ENCODE results near the gene CHST3. TPM values are rescaled to one million over a fixed set of nuclear protein-coding genes. Genes with fewer than 3 reads are reported as not detected.

The CHST3 gene
- polyA plus RNA-seq, 2 of the 4 experiments (the other 2 are of a cell fraction), result 12.8 to 23.1 TPM

- Histone ChIP-seq H3K4me2 (no peak overlapping the region), H3K9me3 (no peaks in the 10 kb centered on the region), H3K4me3 (no peak overlapping the region), H3K27ac (peak overlapping the region in 1 of 2 experiments; percentile 82; a peak in 2 of 6 replicates), H3K4me1 (peaks cover 37% of the 10 kb centered on the region)
- DNase-seq (ENCODE audit: low read depth in 1 of 2, low spot score in 1 of 2) (no peak), ATAC-seq (no peak), FAIRE-seq (no peak)
- ChIA-PET CTCF (interaction anchor here (0.7 to 6.6 kb wide), 10 partner anchors 11 to 104 kb away, joined by 3 to 42 read pairs (median 4); no protein-coding TSS in a partner anchor), POLR2A (interaction anchor here (0.7 kb wide), 1 partner anchor 8 kb away, joined by 3 read pairs; no protein-coding TSS in a partner anchor)
- 90% methylated on average over 13 of the region's 14 CpGs for WGBS (ENCODE audit: missing lambda C conversion rate)
- TF ChIP-seq MAFK (IDR thresholded peaks at IDR 0.05; ENCODE audit: partially characterized antibody) (no peak), ZNF302 (CRISPR knock-in tag; IDR thresholded peaks at IDR 0.05) (no peak), RNF2 (IDR thresholded peaks at IDR 0.05; ENCODE audit: borderline replicate concordance, low read depth) (no peak)
Observed at GRCh38 chr10:72000073-72001032, 36.2 kb downstream of the CHST3 start.

DNA sequence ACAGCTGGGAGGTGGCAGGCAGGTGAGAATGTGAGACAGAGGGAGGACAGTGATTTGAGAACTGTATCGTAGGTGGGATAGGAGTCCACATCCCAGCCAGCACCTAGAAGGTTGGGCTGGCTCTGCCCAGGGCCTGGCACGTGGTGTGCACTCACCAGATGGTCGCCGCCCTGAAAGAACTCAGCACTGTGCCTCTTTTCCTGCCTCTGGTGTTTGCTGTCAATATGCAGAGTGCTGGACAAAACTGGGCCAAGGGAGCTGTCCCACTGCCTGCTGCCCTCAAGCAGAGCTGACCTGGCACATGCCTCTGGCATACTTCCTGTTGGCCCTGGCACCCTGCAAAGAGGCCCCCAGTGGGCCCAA is 36.8 kb downstream of the CHST3 start:
- no peak for FAIRE-seq
- H3K27ac ChIP-seq, result peak overlapping the region in 1 of 2 experiments; percentile 38; a peak in 1 of 6 replicates
- no peak for ATAC-seq
- WGBS (ENCODE audit: missing lambda C conversion rate), result 95% methylated on average over 4 of the region's 4 CpGs
- CTCF ChIA-PET, result interaction anchor here (1.0 to 2.2 kb wide), 6 partner anchors 10 to 105 kb away, joined by 3 to 10 read pairs (median 4); no protein-coding TSS in a partner anchor
- H3K9me3 ChIP-seq, result no peaks in the 10 kb centered on the region
- DNase-seq (ENCODE audit: low read depth in 1 of 2, low spot score in 1 of 2), result no peak
- H3K4me1 ChIP-seq, result peaks cover 34% of the 10 kb centered on the region
- no peak overlapping the region for H3K4me3 ChIP-seq
- TF ChIP-seq MYC (IDR thresholded peaks at IDR 0.05; ENCODE audit: borderline replicate concordance, low read length) (no peak), RFX5 (IDR thresholded peaks at IDR 0.05) (no peak), HMGXB4 (CRISPR knock-in tag; IDR thresholded peaks at IDR 0.05; ENCODE audit: borderline replicate concordance) (no peak), SMC3 (IDR thresholded peaks at IDR 0.05) (no peak), KDM1A (IDR thresholded peaks at IDR 0.05; ENCODE audit: low read depth) (no peak), HOXA7 (CRISPR knock-in tag; IDR thresholded peaks at IDR 0.05) (no peak), HOXB13 (CRISPR knock-in tag; IDR thresholded peaks at IDR 0.05; ENCODE audit: low read depth) (no peak), CTCF (IDR thresholded peaks at IDR 0.05) (no peak), MAX (IDR thresholded peaks at IDR 0.05) (no peak)
- POLR2A ChIA-PET, result interaction anchor here (0.7 kb wide), 1 partner anchor 8 kb away, joined by 3 read pairs; no protein-coding TSS in a partner anchor
- H3K4me2 ChIP-seq, result no peak overlapping the region

DNA sequence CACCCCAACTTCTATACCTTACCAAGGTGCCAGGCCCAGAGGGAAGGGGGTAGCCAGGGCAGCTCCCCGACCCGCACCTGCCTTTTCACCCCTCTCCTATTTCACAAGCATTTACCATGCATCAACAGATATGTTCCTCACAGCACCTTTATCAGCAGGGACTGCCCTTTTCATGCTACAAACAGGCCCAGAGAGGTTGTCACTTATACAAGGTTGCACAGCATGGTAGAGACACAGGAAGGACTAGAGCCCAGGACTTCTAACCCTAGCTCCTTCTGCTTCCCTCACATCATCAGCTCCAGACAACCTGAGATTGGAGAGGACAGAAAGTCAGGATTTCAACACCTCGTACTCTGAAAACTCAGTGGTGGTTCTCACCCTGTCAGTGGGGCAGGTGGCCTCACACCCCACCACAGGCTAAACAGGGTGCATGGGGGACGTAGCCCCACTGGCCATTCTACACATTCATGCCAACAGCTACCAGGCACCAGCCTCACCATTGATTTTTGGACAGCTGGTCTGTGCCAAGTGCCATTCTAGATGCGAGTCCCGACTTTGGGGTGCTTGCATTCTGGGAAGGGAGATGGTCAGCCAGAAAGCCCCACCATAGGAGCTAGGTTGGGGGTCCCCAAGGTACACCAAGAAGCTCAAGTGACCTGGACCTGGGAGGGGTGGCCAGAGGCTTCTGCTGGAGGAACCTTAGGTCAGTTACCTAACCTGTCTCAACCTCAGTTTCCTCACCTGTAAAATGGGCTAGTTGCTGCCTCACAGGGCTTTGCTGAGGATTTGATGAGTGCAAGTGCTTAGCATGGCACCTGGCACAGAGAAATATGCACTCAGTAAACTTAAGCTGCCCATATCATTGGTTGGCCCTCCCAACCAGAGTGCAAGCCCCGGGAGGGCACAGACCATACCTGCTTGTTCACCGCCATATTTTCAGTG is 38.4 kb downstream of the CHST3 start:
- Histone ChIP-seq H3K4me2 (no peak overlapping the region), H3K4me1 (peaks cover 23% of the 10 kb centered on the region), H3K4me3 (no peak overlapping the region), H3K27ac (no peak overlapping the region), H3K9me3 (no peaks in the 10 kb centered on the region)
- ChIA-PET CTCF (interaction anchor here (0.8 to 2.4 kb wide), 7 partner anchors 9 to 106 kb away, joined by 3 to 10 read pairs (median 3); no protein-coding TSS in a partner anchor), POLR2A (no interaction called here)
- FAIRE-seq (no peak), ATAC-seq (no peak), DNase-seq (ENCODE audit: low read depth in 1 of 2, low spot score in 1 of 2) (no peak)
- WGBS (ENCODE audit: missing lambda C conversion rate), result 93% methylated on average over 8 of the region's 8 CpGs
- no peak for TF ChIP-seq RFX5 (IDR thresholded peaks at IDR 0.05)
- TF ChIP-seq HMGXB4 (CRISPR knock-in tag; IDR thresholded peaks at IDR 0.05; ENCODE audit: borderline replicate concordance), result no peak
- no peak for TF ChIP-seq NR3C1 (IDR thresholded peaks at IDR 0.05)
- no peak for TF ChIP-seq SREBF2 (IDR thresholded peaks at IDR 0.05)
- TF ChIP-seq BHLHE40 (IDR thresholded peaks at IDR 0.05; ENCODE audit: low read depth, low read length), result no peak
- TF ChIP-seq, protein P1, sequence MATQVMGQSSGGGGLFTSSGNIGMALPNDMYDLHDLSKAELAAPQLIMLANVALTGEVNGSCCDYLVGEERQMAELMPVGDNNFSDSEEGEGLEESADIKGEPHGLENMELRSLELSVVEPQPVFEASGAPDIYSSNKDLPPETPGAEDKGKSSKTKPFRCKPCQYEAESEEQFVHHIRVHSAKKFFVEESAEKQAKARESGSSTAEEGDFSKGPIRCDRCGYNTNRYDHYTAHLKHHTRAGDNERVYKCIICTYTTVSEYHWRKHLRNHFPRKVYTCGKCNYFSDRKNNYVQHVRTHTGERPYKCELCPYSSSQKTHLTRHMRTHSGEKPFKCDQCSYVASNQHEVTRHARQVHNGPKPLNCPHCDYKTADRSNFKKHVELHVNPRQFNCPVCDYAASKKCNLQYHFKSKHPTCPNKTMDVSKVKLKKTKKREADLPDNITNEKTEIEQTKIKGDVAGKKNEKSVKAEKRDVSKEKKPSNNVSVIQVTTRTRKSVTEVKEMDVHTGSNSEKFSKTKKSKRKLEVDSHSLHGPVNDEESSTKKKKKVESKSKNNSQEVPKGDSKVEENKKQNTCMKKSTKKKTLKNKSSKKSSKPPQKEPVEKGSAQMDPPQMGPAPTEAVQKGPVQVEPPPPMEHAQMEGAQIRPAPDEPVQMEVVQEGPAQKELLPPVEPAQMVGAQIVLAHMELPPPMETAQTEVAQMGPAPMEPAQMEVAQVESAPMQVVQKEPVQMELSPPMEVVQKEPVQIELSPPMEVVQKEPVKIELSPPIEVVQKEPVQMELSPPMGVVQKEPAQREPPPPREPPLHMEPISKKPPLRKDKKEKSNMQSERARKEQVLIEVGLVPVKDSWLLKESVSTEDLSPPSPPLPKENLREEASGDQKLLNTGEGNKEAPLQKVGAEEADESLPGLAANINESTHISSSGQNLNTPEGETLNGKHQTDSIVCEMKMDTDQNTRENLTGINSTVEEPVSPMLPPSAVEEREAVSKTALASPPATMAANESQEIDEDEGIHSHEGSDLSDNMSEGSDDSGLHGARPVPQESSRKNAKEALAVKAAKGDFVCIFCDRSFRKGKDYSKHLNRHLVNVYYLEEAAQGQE (IDR thresholded peaks at IDR 0.05), result no peak
- no peak for TF ChIP-seq RARB (CRISPR knock-in tag; IDR thresholded peaks at IDR 0.05)

Data from A549 (cell line).